Right ventricle myocardium superior (tissue), 1 donor: ENCODE results near the gene TPCN2. TPM values are rescaled to one million over a fixed set of nuclear protein-coding genes. Genes with fewer than 3 reads are reported as not detected.

Experiments used
- ATAC-seq: fragments of 200-7000 bp; cut with Tn5 transposase; one replicate; pipeline ENCODE4 v1.9.1; 2020; ENCODE audit warnings: mild to moderate bottlenecking; ENCODE audit not compliant: poor library complexity
- DNase-seq: peaks from one replicate; pipeline ENCODE4 v3.0.0-alpha.2; 2020
- intact Hi-C: fragments of 100-400 bp; cut with DNase I; formaldehyde crosslinking; loops from one replicate; pipeline ENCODE4 v1.11.2; 2022
- microRNA-seq: library from miRNA; unstranded; fragments of <30 nt; microRNA quantifications from one replicate; pipeline ENCODE4 v1.2.0, GENCODE V29; 2020
- total RNA-seq: library from RNA; stranded (reverse); fragmentation: NEBNext Ultra II Directional; extraction: Animal tissue kit (Norgen Biotek cat#: 25700); gene quantifications from one replicate; pipeline ENCODE4 v1.2.1, GENCODE V29; 2021
- donor health status: DM: no; HTN: yes; CAD: no; lungs with severe emphysema.

The TPCN2 gene
- total RNA-seq, 1 donor from 2014 or later = 7.6 TPM

- DNase-seq = no peak
- intact Hi-C loops = no loop called here
- ATAC-seq = no peak
Measured at GRCh38 chr11:69173925-69174581, 125.3 kb downstream of the TPCN2 start.

GRCh38 chr11:69174841-69175240, 126.1 kb downstream of the TPCN2 start:
- DNase-seq = no peak
- intact Hi-C loops = no loop called here
- ATAC-seq = no peak

GRCh38 chr11:69178819-69179482, 130.2 kb downstream of the TPCN2 start:
- intact Hi-C loops = no loop called here
- ATAC-seq (no peak), DNase-seq (no peak)

DNA sequence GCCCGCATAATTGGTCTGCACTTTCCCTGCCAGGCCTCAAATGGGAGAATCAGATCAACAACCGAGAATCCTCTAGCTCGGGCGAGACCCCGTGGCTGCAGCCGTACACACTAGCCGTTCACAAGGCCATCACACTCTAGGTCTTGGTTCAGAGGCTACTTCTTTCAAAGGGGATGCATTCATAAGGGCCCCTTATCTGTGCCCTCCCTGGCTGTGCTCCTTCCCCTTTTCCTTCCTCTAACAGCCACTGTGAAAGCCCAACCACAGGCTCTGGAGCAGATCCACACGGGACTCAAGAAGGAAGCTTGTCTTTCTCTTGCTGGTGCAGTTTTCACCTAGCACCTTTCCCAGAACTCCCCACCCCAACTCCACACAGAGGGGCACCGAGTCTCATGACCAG, 131.5 kb downstream of the TPCN2 start:
- intact Hi-C loops = no loop called here
- DNase-seq (no peak), ATAC-seq (no peak)

- DNase-seq (no peak), ATAC-seq (no peak)
- intact Hi-C loops = no loop called here
Measured at GRCh38 chr11:69180726-69181125, 132.0 kb downstream of the TPCN2 start.

GRCh38 chr11:69183613-69184012, 134.9 kb downstream of the TPCN2 start:
- intact Hi-C loops = no loop called here
- ATAC-seq (no peak), DNase-seq (no peak)

Small RNAs within 50 kb of the gene (microRNA-seq; reads per million reads assigned to microRNA genes)
- gene MIR3164 = 1.3 reads per million

Other genes starting within 250 kb of the TPCN2 start
- gene CPT1A, start 207.0 kb upstream of the TPCN2 start, total RNA-seq = 77.1 TPM
- gene MRPL21, start 145.1 kb upstream of the TPCN2 start, total RNA-seq = 124 TPM
- gene IGHMBP2, start 145.0 kb upstream of the TPCN2 start, total RNA-seq = 13.5 TPM
- not detected for gene MRGPRD, start 67.9 kb upstream of the TPCN2 start, total RNA-seq
- gene MRGPRF, start 35.7 kb upstream of the TPCN2 start, total RNA-seq = 4.9 TPM
- not detected for gene SMIM38, start 107.0 kb downstream of the TPCN2 start, total RNA-seq
- not detected for gene MYEOV, start 245.2 kb downstream of the TPCN2 start, total RNA-seq